Iris pigment epithelial cell (primary cell): ENCODE measurements around the gene RHBG.

Experiments
- DNase-seq: peaks from one replicate; pipeline ENCODE4 v3.0.0-alpha.2; 2011; ENCODE audit warnings: low read depth

Gene RHBG

GRCh38 chr1:156425943-156426342 lies 56.9 kb downstream of the RHBG start:
- DNase-seq, result no peak

GRCh38 chr1:156427957-156428356 lies 58.9 kb downstream of the RHBG start:
- DNase-seq, result no peak

GRCh38 chr1:156428746-156429288 lies 59.8 kb downstream of the RHBG start:
- DNase-seq, result no peak

DNA sequence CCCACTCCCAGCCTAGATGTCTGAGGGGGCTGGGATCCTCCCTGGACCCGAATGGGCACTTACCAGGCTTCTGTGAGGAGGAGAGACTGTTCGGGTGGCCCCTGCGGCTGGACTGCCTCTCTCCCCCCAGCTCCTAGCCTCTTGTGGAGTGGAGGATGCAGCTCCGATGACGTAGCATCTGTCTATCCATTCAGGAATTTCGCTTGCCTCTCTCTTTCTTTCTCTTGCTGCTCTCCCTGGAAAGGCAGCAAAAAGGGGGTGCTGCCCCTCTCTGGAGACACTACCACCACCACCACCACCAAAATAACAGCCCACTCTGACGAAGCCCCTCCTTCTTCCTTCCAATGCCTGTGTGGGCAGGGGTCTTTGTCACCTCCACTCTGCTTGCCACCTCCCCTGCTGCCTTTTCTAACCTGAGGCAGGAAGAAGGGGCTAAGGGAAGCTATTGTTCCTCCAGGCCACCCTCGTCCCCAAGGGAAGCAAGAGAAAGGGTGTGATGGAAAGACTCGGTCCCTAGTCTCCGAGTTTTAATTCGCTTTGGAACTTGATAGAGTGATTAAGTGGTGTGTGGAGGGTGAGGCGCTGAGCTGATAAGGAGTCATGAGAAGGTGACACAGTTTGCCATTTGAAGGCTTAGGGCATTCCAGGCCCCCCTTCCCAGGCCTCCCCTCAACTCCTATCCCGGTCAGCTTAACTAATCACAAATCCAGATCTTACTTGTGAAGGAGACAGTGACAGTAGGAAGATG lies 60.5 kb downstream of the RHBG start:
- DNase-seq, result no peak

DNA sequence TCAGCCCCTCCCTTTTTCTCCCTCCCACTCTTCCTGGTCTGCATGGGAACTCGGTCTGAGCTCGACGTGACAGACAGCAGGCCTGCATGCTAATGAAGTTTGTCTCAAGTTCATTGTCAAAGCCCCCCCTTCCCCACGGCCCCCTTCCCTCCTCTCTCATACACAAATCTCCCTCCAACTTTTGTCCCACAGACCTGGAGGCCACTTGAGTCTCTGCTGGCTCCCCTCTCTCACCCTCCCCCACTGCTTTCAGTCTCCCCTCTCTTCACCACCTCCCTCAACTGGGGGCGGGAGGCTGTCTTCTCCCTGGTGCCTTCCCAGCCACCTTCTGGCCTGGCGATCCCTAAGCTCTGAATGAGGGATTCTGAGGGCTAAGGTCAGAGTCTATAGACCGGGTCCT lies 61.3 kb downstream of the RHBG start:
- DNase-seq, result no peak

- DNase-seq, result no peak
Observed at GRCh38 chr1:156430866-156431265, 61.9 kb downstream of the RHBG start.

- DNase-seq, result no peak
Observed at GRCh38 chr1:156431366-156431765, 62.4 kb downstream of the RHBG start.

DNA sequence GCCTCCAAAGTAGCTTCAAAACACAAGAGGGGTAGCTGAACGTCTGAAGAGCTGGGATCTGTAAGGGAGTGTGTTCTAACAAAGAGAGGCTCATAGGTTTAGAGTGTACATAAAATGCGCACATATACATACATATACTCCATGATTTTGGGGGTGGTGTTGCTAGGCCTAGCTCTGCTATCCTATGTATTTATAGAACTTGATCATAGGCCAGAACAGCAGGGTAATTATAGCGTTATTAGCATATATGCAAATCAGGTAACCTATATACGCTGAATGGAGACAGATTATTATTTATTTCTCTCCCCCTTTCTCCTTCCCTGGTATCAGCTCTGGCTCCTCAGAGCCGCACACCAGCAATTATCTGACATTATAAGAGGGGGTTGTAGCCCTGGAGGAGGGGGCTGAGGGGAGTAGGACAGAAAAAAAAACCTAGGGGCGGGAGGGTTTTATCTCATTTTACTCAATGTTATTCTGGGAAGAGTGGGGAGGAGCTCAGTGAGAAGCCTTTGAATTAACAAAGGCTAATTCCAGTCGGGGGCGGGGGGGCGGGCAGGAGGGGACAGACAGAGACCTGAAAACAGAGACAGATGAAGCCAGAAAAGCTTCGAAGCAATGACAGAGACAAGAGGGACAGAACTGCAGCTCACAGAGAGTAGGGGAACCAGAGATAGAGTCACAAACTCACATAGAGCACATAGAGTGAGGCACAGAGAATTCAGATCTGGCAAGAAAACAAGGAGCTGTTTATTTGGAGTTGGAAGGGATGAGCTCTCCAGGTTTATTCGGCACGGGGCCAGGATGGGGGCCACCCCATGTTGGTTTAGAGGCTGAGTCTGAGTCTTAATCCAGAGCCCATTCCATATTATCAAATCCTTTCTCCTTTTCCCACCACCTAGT lies 63.0 kb downstream of the RHBG start:
- no peak for DNase-seq

DNA sequence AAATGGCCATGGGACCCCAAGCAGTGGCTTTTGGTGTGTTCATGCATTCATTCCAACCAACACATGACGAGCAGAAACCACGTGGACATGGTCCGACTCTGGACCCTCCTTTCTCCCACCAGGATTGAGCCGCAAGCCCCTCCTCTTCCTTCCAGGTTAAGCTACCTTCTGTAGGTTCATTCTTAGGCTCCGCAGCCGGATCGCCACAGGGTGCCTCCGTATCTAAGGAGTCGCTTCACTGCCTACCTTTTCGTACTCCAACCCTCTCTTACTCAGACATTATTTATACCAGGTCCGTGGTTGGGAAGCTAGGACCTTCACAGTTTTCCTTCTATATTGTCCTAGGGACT lies 63.6 kb downstream of the RHBG start:
- DNase-seq, result no peak

DNA sequence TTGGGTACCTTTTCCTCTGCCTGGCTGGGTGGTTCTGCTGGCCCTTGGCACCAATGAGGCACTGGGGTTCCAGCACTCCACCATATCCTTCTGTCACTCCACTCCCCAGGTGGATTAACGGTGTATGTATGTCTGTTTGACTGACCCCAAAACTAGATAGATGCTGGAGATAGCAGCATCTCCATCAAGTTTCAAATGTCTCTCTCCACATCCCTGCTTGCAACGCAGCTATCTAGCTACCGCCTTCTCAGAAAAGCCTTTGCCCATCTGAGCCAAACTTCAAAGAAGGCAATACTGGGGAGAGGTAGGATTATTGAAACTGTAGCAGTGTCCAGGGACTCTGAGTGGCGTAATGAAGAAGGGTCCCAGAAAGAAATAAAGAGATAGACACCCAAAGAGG lies 64.0 kb downstream of the RHBG start:
- DNase-seq, result no peak

DNA sequence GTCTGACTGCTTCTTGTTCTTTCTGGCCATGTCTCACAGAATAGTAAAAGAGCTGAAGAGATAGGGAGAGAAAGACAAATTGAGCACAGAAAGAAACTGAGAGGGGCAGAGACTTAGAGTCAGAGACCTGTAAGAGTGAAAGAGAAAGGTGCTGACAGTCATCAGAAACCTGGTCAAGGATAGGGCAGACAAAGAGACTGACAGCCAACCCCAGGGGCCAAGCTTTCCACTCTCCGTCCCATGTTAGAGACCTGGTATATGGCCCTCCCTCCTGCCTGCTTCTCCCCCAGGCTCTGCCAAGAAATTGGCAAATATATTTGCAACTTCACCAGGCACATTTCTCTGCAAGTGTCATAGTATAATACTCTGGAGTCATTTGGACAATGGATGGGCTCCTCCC lies 64.6 kb downstream of the RHBG start:
- no peak for DNase-seq
